ENCODE results near the gene BCKDHB. TPM values are rescaled to one million over a fixed set of nuclear protein-coding genes. Genes with fewer than 3 reads are reported as not detected.

BCKDHB gene
- total RNA-seq, 1 experiment from 2014 or later, result 16.4 TPM

DNA sequence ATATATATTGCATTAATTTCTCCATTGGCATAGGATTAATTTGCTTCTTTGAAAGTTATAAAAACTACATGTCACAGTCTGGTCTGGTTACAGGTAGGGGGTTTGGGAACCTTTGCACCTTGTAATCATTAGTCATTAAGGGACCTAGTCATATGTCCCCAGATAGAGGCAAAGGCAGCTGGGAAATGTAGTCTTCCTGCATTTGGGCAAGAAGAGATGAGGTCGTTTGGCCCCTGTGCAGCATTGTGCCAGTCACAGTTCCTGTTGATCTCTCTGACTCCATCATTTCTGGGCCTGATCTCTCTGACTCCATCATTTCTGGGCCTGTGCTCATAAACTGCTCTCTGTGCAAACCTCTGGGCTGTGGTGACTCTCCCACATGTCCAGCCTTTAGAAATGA, 73.2 kb downstream of the BCKDHB start:
- H3K9me3 ChIP-seq (ENCODE audit: control insufficient read depth, insufficient read depth, low read depth, low read length), result no peaks in the 10 kb centered on the region
- H3K27me3 ChIP-seq (ENCODE audit: control insufficient read depth, insufficient read depth, low read length), result no peaks in the 10 kb centered on the region
- ATAC-seq (no peak), DNase-seq (ENCODE audit: low read depth, low spot score) (no peak)
- ChIA-PET POLR2A (no interaction called here), CTCF (no interaction called here)
- in situ Hi-C loops (cut with HindIII; ENCODE audit: low pct_unique_long_range_greater_than_20kb, low sequenced_read_pairs), result no loop called here
- intact Hi-C loops (cut with micrococcal nuclease; ENCODE audit: unreplicated experiment), result no loop called here
- no peaks in the 10 kb centered on the region for H3K4me1 ChIP-seq (ENCODE audit: control insufficient read depth, insufficient read depth, low read length)
- no peak for TF ChIP-seq SIN3A (IDR thresholded peaks at IDR 0.05; ENCODE audit: borderline replicate concordance, insufficient read depth, low read depth, low read length)
- TF ChIP-seq, protein P1, sequence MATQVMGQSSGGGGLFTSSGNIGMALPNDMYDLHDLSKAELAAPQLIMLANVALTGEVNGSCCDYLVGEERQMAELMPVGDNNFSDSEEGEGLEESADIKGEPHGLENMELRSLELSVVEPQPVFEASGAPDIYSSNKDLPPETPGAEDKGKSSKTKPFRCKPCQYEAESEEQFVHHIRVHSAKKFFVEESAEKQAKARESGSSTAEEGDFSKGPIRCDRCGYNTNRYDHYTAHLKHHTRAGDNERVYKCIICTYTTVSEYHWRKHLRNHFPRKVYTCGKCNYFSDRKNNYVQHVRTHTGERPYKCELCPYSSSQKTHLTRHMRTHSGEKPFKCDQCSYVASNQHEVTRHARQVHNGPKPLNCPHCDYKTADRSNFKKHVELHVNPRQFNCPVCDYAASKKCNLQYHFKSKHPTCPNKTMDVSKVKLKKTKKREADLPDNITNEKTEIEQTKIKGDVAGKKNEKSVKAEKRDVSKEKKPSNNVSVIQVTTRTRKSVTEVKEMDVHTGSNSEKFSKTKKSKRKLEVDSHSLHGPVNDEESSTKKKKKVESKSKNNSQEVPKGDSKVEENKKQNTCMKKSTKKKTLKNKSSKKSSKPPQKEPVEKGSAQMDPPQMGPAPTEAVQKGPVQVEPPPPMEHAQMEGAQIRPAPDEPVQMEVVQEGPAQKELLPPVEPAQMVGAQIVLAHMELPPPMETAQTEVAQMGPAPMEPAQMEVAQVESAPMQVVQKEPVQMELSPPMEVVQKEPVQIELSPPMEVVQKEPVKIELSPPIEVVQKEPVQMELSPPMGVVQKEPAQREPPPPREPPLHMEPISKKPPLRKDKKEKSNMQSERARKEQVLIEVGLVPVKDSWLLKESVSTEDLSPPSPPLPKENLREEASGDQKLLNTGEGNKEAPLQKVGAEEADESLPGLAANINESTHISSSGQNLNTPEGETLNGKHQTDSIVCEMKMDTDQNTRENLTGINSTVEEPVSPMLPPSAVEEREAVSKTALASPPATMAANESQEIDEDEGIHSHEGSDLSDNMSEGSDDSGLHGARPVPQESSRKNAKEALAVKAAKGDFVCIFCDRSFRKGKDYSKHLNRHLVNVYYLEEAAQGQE (IDR thresholded peaks at IDR 0.05; ENCODE audit: insufficient read depth in 1 of 2, low read depth in 2 of 2, low read length in 1 of 2), result no peak
- TF ChIP-seq, protein P2, sequence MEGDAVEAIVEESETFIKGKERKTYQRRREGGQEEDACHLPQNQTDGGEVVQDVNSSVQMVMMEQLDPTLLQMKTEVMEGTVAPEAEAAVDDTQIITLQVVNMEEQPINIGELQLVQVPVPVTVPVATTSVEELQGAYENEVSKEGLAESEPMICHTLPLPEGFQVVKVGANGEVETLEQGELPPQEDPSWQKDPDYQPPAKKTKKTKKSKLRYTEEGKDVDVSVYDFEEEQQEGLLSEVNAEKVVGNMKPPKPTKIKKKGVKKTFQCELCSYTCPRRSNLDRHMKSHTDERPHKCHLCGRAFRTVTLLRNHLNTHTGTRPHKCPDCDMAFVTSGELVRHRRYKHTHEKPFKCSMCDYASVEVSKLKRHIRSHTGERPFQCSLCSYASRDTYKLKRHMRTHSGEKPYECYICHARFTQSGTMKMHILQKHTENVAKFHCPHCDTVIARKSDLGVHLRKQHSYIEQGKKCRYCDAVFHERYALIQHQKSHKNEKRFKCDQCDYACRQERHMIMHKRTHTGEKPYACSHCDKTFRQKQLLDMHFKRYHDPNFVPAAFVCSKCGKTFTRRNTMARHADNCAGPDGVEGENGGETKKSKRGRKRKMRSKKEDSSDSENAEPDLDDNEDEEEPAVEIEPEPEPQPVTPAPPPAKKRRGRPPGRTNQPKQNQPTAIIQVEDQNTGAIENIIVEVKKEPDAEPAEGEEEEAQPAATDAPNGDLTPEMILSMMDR (IDR thresholded peaks at IDR 0.05), result no peak
- TF ChIP-seq POLR2AphosphoS5 (IDR thresholded peaks at IDR 0.05; ENCODE audit: low read depth, low read length), result no peak
- TF ChIP-seq TCF7L2 (IDR thresholded peaks at IDR 0.05; ENCODE audit: low read depth, low read length), result no peak
- H3K4me3 ChIP-seq (ENCODE audit: low read depth in 2 of 2, low read length in 2 of 2), result no peak overlapping the region
- H3K27ac ChIP-seq (ENCODE audit: low read length), result no peak overlapping the region
- no peaks in the 10 kb centered on the region for H3K36me3 ChIP-seq (ENCODE audit: control insufficient read depth, insufficient read depth, low read length)
- no TSS peak for BruUV-seq (replicated peaks)

DNA sequence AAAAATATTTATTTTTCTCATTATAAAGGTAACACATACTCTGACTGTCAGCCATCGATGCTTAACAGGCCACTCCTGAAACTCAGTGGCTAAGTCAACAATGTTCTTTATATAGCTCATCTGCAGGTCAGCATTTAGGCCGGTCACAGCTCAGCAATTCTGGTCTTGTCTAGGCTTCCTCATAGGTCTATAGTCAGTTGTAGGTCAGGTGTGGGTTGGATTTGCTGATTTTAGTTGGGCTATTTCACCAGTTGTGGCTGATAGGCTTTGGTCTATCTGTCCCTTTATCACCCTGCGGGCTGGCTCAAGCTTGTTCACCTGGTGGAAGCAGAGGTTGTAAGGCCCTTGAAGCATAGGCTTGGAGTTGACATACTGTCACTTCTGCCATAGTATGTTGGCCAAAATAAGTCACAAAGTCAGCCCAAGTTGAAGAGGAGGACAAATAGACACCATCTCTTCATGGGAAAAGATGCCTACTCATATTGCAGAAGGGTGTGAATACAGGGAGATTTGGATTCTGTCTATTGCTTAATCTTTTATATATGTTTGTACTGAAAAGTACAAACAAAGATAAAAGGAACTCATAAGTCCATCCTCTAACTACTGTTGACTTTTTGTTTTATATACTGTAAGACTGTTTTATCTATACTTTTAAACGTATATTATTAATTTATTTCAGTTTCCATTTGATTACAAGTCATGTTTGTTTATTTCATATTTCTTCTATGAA, 75.0 kb downstream of the BCKDHB start:
- no peaks in the 10 kb centered on the region for H3K4me1 ChIP-seq (ENCODE audit: control insufficient read depth, insufficient read depth, low read length)
- DNase-seq (ENCODE audit: low read depth, low spot score) (no peak), ATAC-seq (no peak)
- H3K4me3 ChIP-seq (ENCODE audit: low read depth in 2 of 2, low read length in 2 of 2), result no peak overlapping the region
- no peaks in the 10 kb centered on the region for H3K36me3 ChIP-seq (ENCODE audit: control insufficient read depth, insufficient read depth, low read length)
- TF ChIP-seq POLR2AphosphoS5 (IDR thresholded peaks at IDR 0.05; ENCODE audit: low read depth, low read length) (no peak), SIN3A (IDR thresholded peaks at IDR 0.05; ENCODE audit: borderline replicate concordance, insufficient read depth, low read depth, low read length) (no peak), TCF7L2 (IDR thresholded peaks at IDR 0.05; ENCODE audit: low read depth, low read length) (no peak)
- TF ChIP-seq, protein P2 (IDR thresholded peaks at IDR 0.05), result no peak
- TF ChIP-seq, protein P1 (IDR thresholded peaks at IDR 0.05; ENCODE audit: insufficient read depth in 1 of 2, low read depth in 2 of 2, low read length in 1 of 2), result no peak
- BruUV-seq (replicated peaks), result no TSS peak
- ChIA-PET POLR2A (no interaction called here), CTCF (no interaction called here)
- H3K27ac ChIP-seq (ENCODE audit: low read length), result no peak overlapping the region
- intact Hi-C loops (cut with micrococcal nuclease; ENCODE audit: unreplicated experiment) (no loop called here), in situ Hi-C loops (cut with HindIII; ENCODE audit: low pct_unique_long_range_greater_than_20kb, low sequenced_read_pairs) (no loop called here)
- H3K27me3 ChIP-seq (ENCODE audit: control insufficient read depth, insufficient read depth, low read length), result no peaks in the 10 kb centered on the region
- H3K9me3 ChIP-seq (ENCODE audit: control insufficient read depth, insufficient read depth, low read depth, low read length), result no peaks in the 10 kb centered on the region
